ENCODE data around the gene PRR19. TPM values are rescaled to one million over a fixed set of nuclear protein-coding genes. Genes with fewer than 3 reads are reported as not detected.
A peak's percentile ranks its signal among the peaks of the same experiment; 100 is the strongest.

The PRR19 gene, protein sequence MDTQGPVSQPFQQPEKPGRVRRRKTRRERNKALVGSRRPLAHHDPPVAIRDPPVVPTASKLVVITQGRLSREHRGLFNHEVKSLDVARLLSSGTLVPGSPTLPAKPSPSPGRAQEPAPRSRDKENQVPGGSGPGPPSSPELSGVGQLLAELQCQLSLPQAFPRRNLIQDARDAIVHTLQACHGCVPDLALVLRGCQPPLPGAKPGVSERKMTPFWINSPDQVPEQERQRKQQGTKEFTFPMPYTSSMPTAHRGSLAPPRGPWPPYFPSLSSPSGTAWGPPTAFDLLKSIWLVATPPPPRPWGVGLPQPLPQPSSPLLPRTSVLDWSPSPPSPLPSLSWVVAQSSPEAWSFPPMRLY
- total RNA-seq (2021) (2.5 and 3.6 TPM in 2 replicates), Bru-seq, nascent RNA (percentile 35 among the genes with signal in this experiment), BruChase-seq, experiment 1, labeled RNA remaining after a 2-hour chase (percentile 33 among the genes with signal in this experiment), BruChase-seq, experiment 2, labeled RNA remaining after a 6-hour chase (percentile 43 among the genes with signal in this experiment)
- long read RNA-seq, partial matches to known transcripts = 0 of 2 reads
- long read RNA-seq, other reads (novel, unspliced or antisense) = 0 of 2 reads

DNA sequence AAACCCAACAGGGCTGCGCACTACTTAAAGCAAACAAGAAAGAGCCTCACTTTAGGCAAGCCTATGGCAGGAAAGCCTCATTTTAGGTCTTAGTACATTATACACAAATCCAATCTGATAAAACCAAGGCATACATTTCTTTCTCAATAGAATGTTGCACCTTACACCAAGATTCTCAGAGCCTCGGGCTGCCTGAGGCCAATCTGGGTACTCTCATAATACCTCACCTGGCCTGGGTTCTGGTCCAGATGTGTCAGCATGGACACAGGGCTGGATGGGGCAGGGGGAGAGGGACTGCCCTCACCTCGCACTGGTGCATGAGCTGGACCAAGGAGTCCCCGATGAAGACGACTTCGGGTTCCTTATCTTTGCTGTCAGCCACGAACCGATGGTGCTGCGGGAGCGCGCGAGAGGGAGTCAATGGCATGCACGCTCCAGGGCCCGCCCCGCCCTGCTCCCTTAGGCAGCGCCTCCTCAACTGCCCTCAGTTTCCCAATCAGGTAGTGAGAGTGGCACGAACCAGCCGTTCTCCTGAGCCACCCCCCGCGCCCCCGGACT, at the start of gene PRR19:
TSS of gene PRR19 (plus strand) at position 487 of the 558 bp plus-strand sequence. CDS start 7,453 bp downstream, outside the sequence.
- intact Hi-C loops (cut with micrococcal nuclease; ENCODE audit: unreplicated experiment) = no loop called here
- CTCF ChIA-PET = no interaction called here
- H3K27ac ChIP-seq (ENCODE audit: low read depth, low read length, poor library complexity, severe bottlenecking) = peak within 1 kb of the TSS; percentile 80
- peak; percentile 49 for DNase-seq (ENCODE audit: low spot score)
- BruUV-seq (replicated peaks) = TSS peak; percentile 56
- no peaks in the 10 kb centered on the region for H3K9me3 ChIP-seq (ENCODE audit: low read depth, low read length, poor library complexity, severe bottlenecking)
- peaks cover 13% of the 10 kb centered on the region for H3K36me3 ChIP-seq (ENCODE audit: insufficient read depth, low read length, poor library complexity, severe bottlenecking)
- TF ChIP-seq, protein P1, sequence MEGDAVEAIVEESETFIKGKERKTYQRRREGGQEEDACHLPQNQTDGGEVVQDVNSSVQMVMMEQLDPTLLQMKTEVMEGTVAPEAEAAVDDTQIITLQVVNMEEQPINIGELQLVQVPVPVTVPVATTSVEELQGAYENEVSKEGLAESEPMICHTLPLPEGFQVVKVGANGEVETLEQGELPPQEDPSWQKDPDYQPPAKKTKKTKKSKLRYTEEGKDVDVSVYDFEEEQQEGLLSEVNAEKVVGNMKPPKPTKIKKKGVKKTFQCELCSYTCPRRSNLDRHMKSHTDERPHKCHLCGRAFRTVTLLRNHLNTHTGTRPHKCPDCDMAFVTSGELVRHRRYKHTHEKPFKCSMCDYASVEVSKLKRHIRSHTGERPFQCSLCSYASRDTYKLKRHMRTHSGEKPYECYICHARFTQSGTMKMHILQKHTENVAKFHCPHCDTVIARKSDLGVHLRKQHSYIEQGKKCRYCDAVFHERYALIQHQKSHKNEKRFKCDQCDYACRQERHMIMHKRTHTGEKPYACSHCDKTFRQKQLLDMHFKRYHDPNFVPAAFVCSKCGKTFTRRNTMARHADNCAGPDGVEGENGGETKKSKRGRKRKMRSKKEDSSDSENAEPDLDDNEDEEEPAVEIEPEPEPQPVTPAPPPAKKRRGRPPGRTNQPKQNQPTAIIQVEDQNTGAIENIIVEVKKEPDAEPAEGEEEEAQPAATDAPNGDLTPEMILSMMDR (conservative IDR thresholded peaks at IDR 0.05; ENCODE audit: low read depth, low read length) = no peak
- TF ChIP-seq EZH2 (IDR thresholded peaks at IDR 0.05; ENCODE audit: borderline replicate concordance, low read depth, low read length, poor library complexity, severe bottlenecking) = no peak
- POLR2A ChIA-PET (ENCODE audit: low non-redundant PET) = interaction anchor here (0.7 kb wide), 1 partner anchor 75 kb away, joined by 14 read pairs; no protein-coding TSS in a partner anchor
- peaks cover 15% of the 10 kb centered on the region for H3K4me1 ChIP-seq (ENCODE audit: insufficient read depth, low read length, poor library complexity, severe bottlenecking)
- H3K4me3 ChIP-seq (ENCODE audit: low read depth, low read length, poor library complexity, severe bottlenecking) = peak within 1 kb of the TSS; percentile 88
- no peaks in the 10 kb centered on the region for H3K27me3 ChIP-seq (replicated peaks; ENCODE audit: insufficient read depth, low read depth, low read length, poor library complexity)

DNA sequence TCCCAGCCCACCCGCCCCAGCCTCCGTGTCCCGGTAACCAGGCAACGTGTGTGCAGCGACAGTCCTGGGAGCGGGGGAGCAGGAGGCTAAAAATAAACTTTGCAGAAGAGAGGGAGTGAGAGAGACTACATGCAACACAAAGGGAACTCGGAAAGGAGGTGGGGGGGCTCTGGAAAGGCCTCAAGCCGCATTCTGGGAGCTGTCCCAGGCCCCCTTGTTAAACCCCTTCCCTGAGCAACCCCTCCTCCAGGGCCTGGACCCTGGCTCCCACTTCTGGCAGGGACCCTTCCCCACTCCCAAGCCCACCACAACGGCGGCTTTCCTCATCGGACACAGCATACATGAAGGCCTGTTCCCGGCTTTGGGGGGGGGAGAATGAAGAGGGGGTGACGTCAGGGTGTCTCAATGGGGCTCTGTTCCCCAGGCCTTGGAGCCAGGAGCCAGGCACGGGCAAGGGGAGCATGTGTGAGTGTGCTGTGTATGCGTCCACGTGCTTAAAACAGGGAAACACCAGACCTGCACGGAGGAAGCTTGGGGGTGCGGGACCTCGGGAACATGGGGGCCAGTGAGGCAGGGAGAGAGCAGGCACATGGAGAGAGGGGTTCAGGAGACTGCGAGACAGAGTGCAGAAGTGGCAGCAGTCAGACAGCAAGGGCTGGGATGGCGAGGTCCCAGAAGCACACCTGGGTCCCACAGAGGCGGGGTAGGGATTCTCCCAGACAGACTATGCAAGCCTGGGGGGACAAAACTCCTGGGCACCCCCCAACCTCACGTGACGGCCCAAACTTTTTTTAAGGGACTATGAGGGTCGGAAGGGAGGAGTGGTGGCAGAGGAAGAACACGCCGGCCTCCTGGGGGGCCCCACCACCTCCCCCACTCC, 49.3 kb upstream of the PRR19 start:
- Histone ChIP-seq H3K4me1 (ENCODE audit: insufficient read depth, low read length, poor library complexity, severe bottlenecking) (peaks cover 54% of the 10 kb centered on the region), H3K4me3 (ENCODE audit: low read depth, low read length, poor library complexity, severe bottlenecking) (peak overlapping the region; percentile 91), H3K9me3 (ENCODE audit: low read depth, low read length, poor library complexity, severe bottlenecking) (no peaks in the 10 kb centered on the region), H3K27me3 (replicated peaks; ENCODE audit: insufficient read depth, low read depth, low read length, poor library complexity) (no peaks in the 10 kb centered on the region), H3K27ac (ENCODE audit: low read depth, low read length, poor library complexity, severe bottlenecking) (peak overlapping the region; percentile 83), H3K36me3 (ENCODE audit: insufficient read depth, low read length, poor library complexity, severe bottlenecking) (peaks cover 23% of the 10 kb centered on the region)
- TSS peak; percentile 38 for BruUV-seq (replicated peaks)
- ChIA-PET POLR2A (ENCODE audit: low non-redundant PET) (no interaction called here), CTCF (no interaction called here)
- TF ChIP-seq, protein P1 (conservative IDR thresholded peaks at IDR 0.05; ENCODE audit: low read depth, low read length) = no peak
- no peak for TF ChIP-seq EZH2 (IDR thresholded peaks at IDR 0.05; ENCODE audit: borderline replicate concordance, low read depth, low read length, poor library complexity, severe bottlenecking)
- DNase-seq (ENCODE audit: low spot score) = peak; percentile 60
- intact Hi-C loops (cut with micrococcal nuclease; ENCODE audit: unreplicated experiment) = no loop called here
